Middle frontal gyrus (tissue), 1 donor: ENCODE measurements around the gene MT3.
A peak's percentile ranks its signal among the peaks of the same experiment; 100 is the strongest.
"Not testable (repeated sequence)": the region's sequence is repeated elsewhere in the genome, so short reads cannot be mapped to it uniquely, and the experiment has no call there.

Source experiments
- DNase-seq: peaks from one replicate; pipeline ENCODE4 v3.0.0-alpha.2; 2015; ENCODE audit warnings: low spot score; ENCODE audit errors: extremely low spot score

MT3 gene

DNA sequence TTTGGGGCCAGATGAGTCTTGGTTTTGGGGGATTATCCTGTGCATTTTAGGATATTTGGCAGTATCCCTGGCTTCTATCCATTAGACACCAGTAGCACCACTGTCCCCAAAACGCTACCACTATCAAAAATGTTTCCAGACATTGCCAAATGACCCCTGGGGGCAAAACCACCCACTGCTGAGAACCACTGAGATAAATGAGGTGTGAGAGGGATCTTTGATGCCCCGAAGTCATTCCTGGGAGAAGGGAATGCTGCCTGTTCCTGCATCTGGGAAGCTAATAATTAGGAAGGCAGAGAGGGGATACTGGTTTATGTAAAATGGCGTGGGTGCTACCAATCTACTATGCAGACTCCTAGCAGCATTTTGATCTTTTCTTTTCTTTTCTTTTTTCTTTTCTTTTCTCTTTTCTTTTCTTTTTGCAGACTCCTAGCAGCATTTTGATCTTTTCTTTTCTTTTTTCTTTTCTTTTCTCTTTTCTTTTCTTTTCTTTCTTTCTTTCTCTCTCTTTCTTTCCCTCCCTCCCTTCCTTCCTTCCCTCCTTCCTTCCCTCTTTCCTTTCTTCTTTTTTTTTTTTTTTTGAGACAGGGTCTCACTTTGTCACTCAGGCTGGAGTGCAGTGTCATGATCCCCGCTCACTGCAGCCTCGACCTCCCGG, 8.8 kb upstream of the MT3 start:
- no peak for DNase-seq

DNA sequence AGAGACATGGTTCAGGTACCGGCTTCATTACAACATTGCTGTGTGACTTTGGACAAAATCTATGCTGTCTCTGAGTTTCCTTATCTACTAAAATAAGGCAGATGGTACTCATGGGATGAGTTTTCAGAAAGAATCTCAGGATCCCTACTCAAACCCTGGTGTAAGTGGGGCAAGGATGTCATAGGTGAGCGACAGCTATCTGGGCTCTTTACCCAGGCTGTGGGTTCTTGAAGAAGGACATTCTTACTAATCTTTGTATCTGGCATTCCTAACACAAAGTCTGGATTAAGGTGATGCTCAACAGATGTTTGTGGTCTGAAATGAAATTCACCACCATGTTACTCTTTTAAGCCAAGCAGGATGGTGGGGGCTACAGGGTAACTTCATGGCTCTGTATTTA, 6.4 kb upstream of the MT3 start:
- DNase-seq: not testable (repeated sequence)

- DNase-seq: no peak
These were observed 5.8 kb upstream of the MT3 start for GRCh38 chr16:56583351-56584168.

GRCh38 chr16:56584276-56584675, 5.1 kb upstream of the MT3 start:
- DNase-seq: no peak

GRCh38 chr16:56588781-56589140, 567 bp upstream of the MT3 start:
- DNase-seq: no peak

DNA sequence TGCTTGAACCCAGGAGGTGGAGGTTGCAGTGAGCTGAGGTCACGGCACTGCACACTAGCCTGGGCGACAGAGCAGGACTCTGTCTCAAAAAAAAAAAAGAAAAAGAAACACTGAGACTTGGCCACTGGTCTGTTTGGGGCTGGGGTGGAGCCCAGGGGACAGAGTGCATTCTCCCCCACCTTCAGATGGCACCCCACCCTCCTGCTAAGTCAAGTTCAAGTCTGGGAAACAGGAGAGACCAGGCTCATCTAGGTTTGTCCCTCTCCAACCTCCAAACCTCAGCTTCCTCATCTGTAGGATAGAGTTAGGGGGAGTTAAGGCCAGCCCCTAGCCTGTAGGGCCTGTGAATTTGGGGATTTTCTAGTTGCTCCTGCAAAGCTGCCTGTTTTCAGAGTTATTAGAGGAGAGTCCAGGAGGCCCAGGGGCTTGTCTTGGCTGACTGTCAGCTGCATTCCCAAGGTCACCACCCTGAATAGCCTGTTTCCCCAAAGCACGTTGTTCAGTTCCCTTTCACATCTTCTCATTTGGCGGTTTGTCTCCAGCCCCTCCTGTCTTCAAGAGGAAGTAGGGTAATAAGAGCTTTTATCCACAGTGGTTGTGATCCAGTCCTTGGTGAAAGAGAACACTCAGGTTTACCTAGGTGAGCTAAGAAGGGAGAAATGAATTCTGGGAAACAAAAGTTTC, 2.2 kb downstream of the MT3 start:
- DNase-seq: no peak

DNA sequence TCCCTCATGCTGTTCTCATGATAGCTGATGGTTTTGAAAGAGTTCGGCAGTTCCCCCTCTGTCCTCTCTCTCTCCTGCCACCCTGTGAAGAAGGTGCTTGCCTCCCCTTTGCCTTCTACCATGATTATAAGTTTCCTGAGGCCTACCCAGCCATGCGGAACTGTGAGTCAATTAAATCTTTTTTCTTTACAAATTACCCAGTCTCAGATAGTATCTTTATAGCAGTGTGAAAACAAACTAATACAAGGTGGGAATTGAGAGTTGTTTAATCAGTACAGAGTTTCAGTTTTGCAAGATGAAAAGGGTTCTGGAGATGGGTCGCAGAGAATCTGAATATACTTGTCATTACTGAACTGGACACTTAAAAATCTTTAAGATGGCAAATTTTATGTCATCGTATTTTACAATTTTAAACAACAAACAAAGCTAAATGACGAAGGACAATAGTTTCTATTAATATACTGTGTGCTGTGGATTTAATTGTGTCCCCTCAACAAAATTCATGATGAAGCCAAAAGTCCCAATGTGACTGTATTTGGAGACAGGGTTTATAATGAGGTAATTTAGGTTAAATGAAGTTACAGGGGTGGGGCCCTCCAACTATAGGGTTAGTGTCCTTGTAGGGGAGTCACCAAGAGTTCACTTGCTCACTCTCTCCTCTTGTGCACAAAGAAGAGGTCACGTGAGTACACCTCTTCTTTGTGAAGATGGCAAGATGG, 4.4 kb downstream of the MT3 start:
- no peak for DNase-seq

DNA sequence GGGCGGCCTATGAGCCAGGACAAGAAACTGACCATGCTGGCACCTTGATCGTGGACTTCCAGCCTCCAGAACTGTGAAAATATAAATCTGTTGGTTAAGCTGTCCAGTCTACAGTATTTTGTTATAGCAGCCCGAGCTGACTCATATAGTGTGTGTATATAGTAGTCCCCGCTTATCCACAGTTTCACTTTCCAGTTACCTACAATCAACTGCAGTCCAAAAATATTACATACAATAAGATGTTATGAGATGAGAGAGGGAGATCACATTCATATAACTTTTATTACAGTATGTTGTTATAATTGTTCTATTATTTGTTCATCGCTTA, 4.9 kb downstream of the MT3 start:
- no peak for DNase-seq

- peak; percentile 61 for DNase-seq
These were observed 11.2 kb downstream of the MT3 start for GRCh38 chr16:56600398-56600999.

DNA sequence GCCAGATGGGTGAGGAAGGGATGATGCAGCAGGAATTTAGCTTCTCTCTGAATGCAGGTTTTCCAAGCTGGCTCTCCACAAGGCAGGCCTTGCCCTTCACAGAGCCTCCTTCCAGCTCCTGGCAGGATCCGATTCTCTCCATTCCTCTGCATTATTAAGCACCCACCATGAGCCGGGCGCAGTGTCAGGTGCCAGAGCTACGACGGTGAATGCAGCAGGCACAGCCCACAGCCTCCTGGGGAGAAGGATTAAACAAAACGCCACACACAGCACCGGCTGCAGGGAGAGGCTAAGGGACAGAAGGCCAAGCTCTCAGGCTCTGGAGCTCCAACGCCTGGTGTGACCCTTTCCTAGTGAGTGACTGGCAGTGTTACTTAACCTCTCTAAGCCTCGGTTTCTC, 12.0 kb downstream of the MT3 start:
- no peak for DNase-seq

DNA sequence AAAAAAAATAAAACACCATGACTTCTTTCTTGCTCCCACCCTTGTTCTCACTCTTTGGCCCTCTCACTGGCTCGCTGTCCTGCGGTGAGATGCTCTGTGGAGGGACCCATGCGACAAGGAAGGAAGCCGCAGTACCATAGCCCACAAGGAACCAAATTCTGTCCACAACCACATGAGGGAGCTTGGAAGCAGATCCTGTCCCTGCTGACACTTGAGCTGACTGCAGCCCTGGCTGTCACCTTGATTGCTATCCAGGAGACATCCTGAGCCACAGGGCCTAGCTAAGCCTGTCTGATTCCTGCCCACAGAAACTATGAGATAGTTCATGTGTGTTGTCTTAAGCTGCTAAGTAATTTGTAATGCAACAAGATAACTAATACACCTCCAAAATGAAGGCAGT, 14.3 kb downstream of the MT3 start:
- no peak for DNase-seq

DNA sequence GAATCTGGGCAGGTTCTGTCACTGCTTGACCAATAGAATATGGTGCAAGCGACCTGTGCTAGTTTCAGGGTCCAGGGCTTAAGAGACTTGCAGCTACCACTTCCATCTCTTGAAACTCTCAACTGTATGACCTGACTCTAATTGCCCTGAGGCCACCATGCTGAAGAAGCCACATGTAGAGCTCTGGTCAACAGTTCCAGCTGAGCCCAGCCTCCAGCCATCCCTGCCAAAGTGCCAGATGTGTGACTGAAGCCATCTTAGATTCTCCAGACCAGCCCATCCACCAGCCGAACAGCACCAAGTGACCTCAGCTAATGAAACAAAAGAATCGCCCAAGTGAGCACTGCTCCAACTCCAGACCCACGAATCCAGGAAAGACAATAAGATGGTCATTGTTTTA, 15.6 kb downstream of the MT3 start:
- no peak for DNase-seq

DNA sequence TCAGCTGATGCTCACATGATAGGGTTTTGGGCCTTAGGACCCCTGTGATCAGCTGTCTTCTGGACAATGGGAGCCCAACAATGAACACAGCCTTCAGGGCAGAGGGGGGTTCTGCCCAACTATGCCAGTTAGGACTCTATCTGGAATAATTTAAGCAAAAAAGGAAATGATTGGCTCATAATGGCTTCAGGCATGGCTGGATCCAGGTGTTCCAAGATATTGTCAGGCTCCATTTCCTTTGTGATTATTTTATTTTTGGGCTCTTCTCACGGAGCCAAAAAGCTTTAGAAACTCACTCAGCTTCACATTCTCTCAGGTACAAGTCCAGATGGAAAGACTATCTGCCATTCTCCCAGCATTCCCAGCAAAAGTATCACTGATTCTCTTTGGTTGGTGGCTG, 16.1 kb downstream of the MT3 start:
- no peak for DNase-seq

DNA sequence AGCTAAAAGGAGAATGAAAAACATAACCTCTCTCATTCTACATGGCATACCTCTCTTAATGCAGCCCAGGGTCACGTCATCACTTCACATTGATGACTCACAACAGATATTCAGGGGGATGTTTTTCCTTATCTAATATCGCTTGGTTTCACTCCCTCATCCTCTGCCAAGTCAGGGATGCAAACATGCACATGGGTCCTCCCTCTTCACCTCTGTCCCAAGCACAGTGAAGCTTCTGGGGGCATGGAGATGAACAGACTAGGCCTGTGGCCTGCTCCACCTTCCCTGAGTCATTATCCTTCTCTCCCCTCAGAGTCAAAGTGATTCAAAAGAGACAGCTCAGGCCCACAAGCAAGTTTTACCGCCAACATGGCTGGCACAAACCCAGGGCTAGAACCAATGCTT, 16.7 kb downstream of the MT3 start:
- no peak for DNase-seq

DNA sequence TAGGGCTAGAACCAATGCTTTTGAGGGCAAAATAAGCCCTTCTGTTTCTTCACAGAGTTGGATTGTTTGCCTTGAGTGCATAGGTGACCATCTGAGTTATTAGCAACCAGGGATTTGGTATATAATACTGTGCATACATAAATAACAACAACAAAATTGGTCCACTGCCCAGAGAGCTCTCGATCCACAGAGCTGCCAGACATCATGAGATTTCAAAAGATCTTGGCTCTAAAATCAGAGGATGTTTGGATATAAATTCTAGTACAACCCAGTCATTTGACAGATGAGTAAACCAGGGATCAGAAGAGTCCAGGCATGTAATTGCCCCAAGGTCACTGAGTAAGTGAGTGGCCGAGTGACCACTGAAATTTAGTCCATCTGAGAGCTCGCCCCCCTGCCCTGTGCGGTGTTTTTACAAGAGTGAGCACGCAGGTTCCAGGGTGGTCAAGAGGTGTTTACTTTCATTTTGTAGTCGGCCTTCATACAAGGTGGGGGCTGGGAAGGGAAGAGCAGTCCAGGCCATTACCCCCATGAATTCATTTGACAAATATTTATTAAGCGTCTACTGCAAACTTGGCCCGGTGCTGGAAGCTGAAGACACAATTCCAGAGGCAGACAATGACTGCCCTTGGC, 17.3 kb downstream of the MT3 start:
- no peak for DNase-seq

GRCh38 chr16:56607109-56607618, 17.8 kb downstream of the MT3 start:
- no peak for DNase-seq

DNA sequence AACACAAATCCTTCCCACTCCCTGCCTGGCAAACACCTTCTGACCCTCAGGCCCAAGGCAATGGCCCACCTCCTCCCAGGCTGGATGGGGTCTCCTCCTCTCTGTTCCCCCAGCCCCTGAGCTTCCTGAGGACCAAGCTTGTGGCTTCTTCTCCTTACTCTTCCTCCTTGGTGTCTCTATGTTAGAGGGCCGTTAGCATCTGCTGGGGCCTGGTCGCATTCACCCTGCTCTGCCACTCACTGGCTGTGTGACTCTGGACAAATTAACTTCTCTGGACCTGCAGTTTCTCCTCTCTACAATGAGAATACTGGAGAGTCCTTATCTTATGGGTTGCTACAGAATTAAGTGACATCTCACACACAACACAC, 18.3 kb downstream of the MT3 start:
- no peak for DNase-seq

- DNase-seq: peak; percentile 90
These were observed 18.9 kb downstream of the MT3 start, which contains the start of gene MT2A for GRCh38 chr16:56608043-56608875. Gene MT2A (plus strand): TSS chr16:56608584. CDS start chr16:56608656, 72 bp downstream.

DNA sequence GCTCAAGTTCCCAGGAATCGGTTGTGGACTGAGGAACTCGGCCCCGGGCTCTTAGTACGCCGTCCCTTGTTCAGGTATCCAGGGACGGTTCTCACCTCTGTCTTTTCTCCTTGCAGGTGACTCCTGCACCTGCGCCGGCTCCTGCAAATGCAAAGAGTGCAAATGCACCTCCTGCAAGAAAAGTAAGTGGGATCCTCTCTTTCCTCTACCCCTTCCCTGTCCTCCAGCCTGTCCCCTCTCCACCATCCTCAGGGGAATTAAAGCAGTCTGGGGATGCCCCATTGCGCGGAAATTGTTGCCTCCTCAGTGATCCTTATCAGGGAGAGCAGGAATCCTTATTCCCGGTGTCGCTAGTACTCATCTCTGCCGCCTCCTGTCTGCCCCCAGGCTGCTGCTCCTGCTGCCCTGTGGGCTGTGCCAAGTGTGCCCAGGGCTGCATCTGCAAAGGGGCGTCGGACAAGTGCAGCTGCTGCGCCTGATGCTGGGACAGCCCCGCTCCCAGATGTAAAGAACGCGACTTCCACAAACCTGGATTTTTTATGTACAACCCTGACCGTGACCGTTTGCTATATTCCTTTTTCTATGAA, 19.6 kb downstream of the MT3 start:
- DNase-seq: no peak
